Right ventricle myocardium superior (tissue), 1 donor: Measurements from ENCODE around the gene CST7. TPM values are rescaled to one million over a fixed set of nuclear protein-coding genes. Genes with fewer than 3 reads are reported as not detected.

ENCODE experiments used
- ATAC-seq: fragments of 200-7000 bp; cut with Tn5 transposase; one replicate; pipeline ENCODE4 v1.9.1; 2020; ENCODE audit warnings: mild to moderate bottlenecking; ENCODE audit not compliant: poor library complexity
- DNase-seq: peaks from one replicate; pipeline ENCODE4 v3.0.0-alpha.2; 2020
- intact Hi-C: fragments of 100-400 bp; cut with DNase I; formaldehyde crosslinking; loops from one replicate; pipeline ENCODE4 v1.11.2; 2022
- total RNA-seq: library from RNA; stranded (reverse); fragmentation: NEBNext Ultra II Directional; extraction: Animal tissue kit (Norgen Biotek cat#: 25700); gene quantifications from one replicate; pipeline ENCODE4 v1.2.1, GENCODE V29; 2021
- donor health status: DM: no; HTN: yes; CAD: no; lungs with severe emphysema.

The CST7 gene
- total RNA-seq, 1 donor from 2014 or later: 0.48 TPM

- no peak for DNase-seq
- ATAC-seq: peak; percentile 34
- intact Hi-C loops: no loop called here
These were observed 59.5 kb downstream of the CST7 start for GRCh38 chr20:25008388-25009217.

Other genes starting within 250 kb of the CST7 start
- gene APMAP, start 43.5 kb downstream of the CST7 start, total RNA-seq: 23.2 TPM
- gene ACSS1, start 108.9 kb downstream of the CST7 start, total RNA-seq: 143 TPM
- gene VSX1, start 132.9 kb downstream of the CST7 start, total RNA-seq: 0.30 TPM
- gene ENTPD6, start 246.4 kb downstream of the CST7 start, total RNA-seq: 118 TPM